BLaER1 treated with 17β-estradiol and CSF1 and Interleukin-3, amounts not matched to agents 10 nM and 100 nM (cell line): ENCODE results near the gene PLEKHH3.
"Not testable (repeated sequence)": the region's sequence is repeated elsewhere in the genome, so short reads cannot be mapped to it uniquely, and the experiment has no call there.

Experiments
- H3K27ac ChIP-seq, 11 experiments: shearing (Covaris generic); formaldehyde crosslinking; 2 replicates each; pipeline ENCODE4 v1.8.1; 2022
- H3K27me3 ChIP-seq, 11 experiments: shearing (Covaris generic); formaldehyde crosslinking; 2 replicates each; pipeline ENCODE4 v1.8.1; 2022
- H3K36me3 ChIP-seq, 11 experiments: shearing (Covaris generic); formaldehyde crosslinking; 2 replicates each; pipeline ENCODE4 v1.8.1; 2022
- H3K4me1 ChIP-seq, 10 experiments: shearing (Covaris generic); formaldehyde crosslinking; 2 replicates each; pipeline ENCODE4 v1.8.1; 2022
- H3K4me2 ChIP-seq, 11 experiments: shearing (Covaris generic); formaldehyde crosslinking; 2 replicates each; pipeline ENCODE4 v1.8.1; 2022
- H3K4me3 ChIP-seq, 10 experiments: shearing (Covaris generic); formaldehyde crosslinking; 2 replicates each; pipeline ENCODE4 v1.8.1; 2022
- H3K9ac ChIP-seq, 11 experiments: shearing (Covaris generic); formaldehyde crosslinking; 2 replicates each; pipeline ENCODE4 v1.8.1; 2022
- H3K9me3 ChIP-seq, 11 experiments: shearing (Covaris generic); formaldehyde crosslinking; replicated peaks in 1 of 11; 2 replicates each; pipeline ENCODE4 v1.8.1; 2022
- H4K20me1 ChIP-seq, 11 experiments: shearing (Covaris generic); formaldehyde crosslinking; 2 replicates each; pipeline ENCODE4 v1.8.1; 2022
- Cebpa-rat ChIP-seq, 11 experiments: shearing (Covaris generic); IDR thresholded peaks; 2 replicates each; pipeline ENCODE4 v1.8.1; 2022

The PLEKHH3 gene

GRCh38 chr17:42640121-42640520, 36.7 kb downstream of the PLEKHH3 start:
- no peak overlapping the region for H3K4me3 ChIP-seq
- no peaks in the 10 kb centered on the region for H4K20me1 ChIP-seq
- no peak overlapping the region for H3K9ac ChIP-seq
- H3K27ac ChIP-seq, result no peak overlapping the region
- H3K36me3 ChIP-seq, result no peaks in the 10 kb centered on the region
- no peaks in the 10 kb centered on the region for H3K27me3 ChIP-seq
- no peak overlapping the region for H3K4me2 ChIP-seq
- TF ChIP-seq Cebpa-rat (IDR thresholded peaks at IDR 0.05), result no peak
- peaks cover 0 to 26% (median 17%) of the 10 kb centered on the region in 10 experiments; a peak in 16 of 20 replicates for H3K4me1 ChIP-seq
- no peaks in the 10 kb centered on the region for H3K9me3 ChIP-seq

GRCh38 chr17:42639525-42640113, 37.2 kb downstream of the PLEKHH3 start:
- no peak for TF ChIP-seq Cebpa-rat (IDR thresholded peaks at IDR 0.05)
- no peaks in the 10 kb centered on the region for H3K27me3 ChIP-seq
- H3K4me2 ChIP-seq, result no peak overlapping the region
- no peaks in the 10 kb centered on the region for H4K20me1 ChIP-seq
- H3K9ac ChIP-seq, result no peak overlapping the region
- no peaks in the 10 kb centered on the region for H3K36me3 ChIP-seq
- H3K4me1 ChIP-seq, result peaks cover 0 to 26% (median 17%) of the 10 kb centered on the region in 10 experiments; a peak in 16 of 20 replicates
- no peak overlapping the region for H3K4me3 ChIP-seq
- H3K9me3 ChIP-seq, result no peaks in the 10 kb centered on the region
- H3K27ac ChIP-seq, result no peak overlapping the region

GRCh38 chr17:42632949-42633444, 43.8 kb downstream of the PLEKHH3 start:
- no peak for TF ChIP-seq Cebpa-rat (IDR thresholded peaks at IDR 0.05)
- Histone ChIP-seq H3K9me3 (no peaks in the 10 kb centered on the region), H3K9ac (no peak overlapping the region), H3K4me3 (no peak overlapping the region), H3K27ac (no peak overlapping the region), H3K27me3 (no peaks in the 10 kb centered on the region), H3K4me2 (no peak overlapping the region), H3K4me1 (0 out of 20 replicates have a peak, but pooled peaks cover 0 to 4% (median 0%) of the 10 kb centered on the region in 10 experiments), H4K20me1 (no peaks in the 10 kb centered on the region), H3K36me3 (no peaks in the 10 kb centered on the region)

- no peaks in the 10 kb centered on the region for H3K36me3 ChIP-seq
- H3K27me3 ChIP-seq, result no peaks in the 10 kb centered on the region
- no peaks in the 10 kb centered on the region for H3K9me3 ChIP-seq
- no peak overlapping the region for H3K27ac ChIP-seq
- H3K4me1 ChIP-seq, result 0 out of 20 replicates have a peak, but pooled peaks cover 0 to 4% (median 0%) of the 10 kb centered on the region in 10 experiments
- no peak overlapping the region for H3K4me3 ChIP-seq
- no peak overlapping the region for H3K4me2 ChIP-seq
- no peak for TF ChIP-seq Cebpa-rat (IDR thresholded peaks at IDR 0.05)
- no peaks in the 10 kb centered on the region for H4K20me1 ChIP-seq
- no peak overlapping the region for H3K9ac ChIP-seq
Measured at GRCh38 chr17:42629411-42630009, 47.3 kb downstream of the PLEKHH3 start.

GRCh38 chr17:42627032-42627764, 49.6 kb downstream of the PLEKHH3 start:
- H3K9me3 ChIP-seq, H3K27ac ChIP-seq, H3K27me3 ChIP-seq, H4K20me1 ChIP-seq, H3K4me2 ChIP-seq, H3K4me3 ChIP-seq, H3K36me3 ChIP-seq, H3K9ac ChIP-seq, H3K4me1 ChIP-seq: not testable (repeated sequence)

GRCh38 chr17:42623732-42624596, 52.8 kb downstream of the PLEKHH3 start:
- Histone ChIP-seq H3K9me3 (no peaks in the 10 kb centered on the region), H3K27me3 (no peaks in the 10 kb centered on the region), H3K4me3 (no peak overlapping the region), H3K4me2 (no peak overlapping the region), H3K27ac (no peak overlapping the region), H3K36me3 (no peaks in the 10 kb centered on the region), H3K9ac (no peak overlapping the region), H3K4me1 (peaks cover 2 to 23% (median 20%) of the 10 kb centered on the region in 10 experiments), H4K20me1 (no peaks in the 10 kb centered on the region)
- TF ChIP-seq Cebpa-rat (IDR thresholded peaks at IDR 0.05), result no peak

- Histone ChIP-seq H4K20me1 (no peaks in the 10 kb centered on the region; a peak in 1 of 22 replicates), H3K9me3 (no peaks in the 10 kb centered on the region), H3K4me3 (no peak overlapping the region), H3K9ac (no peak overlapping the region), H3K4me2 (no peak overlapping the region), H3K4me1 (peaks cover 8 to 30% (median 27%) of the 10 kb centered on the region in 10 experiments), H3K36me3 (no peaks in the 10 kb centered on the region), H3K27me3 (no peaks in the 10 kb centered on the region), H3K27ac (no peak overlapping the region)
- no peak for TF ChIP-seq Cebpa-rat (IDR thresholded peaks at IDR 0.05)
Measured at GRCh38 chr17:42623271-42623670, 53.5 kb downstream of the PLEKHH3 start.

GRCh38 chr17:42621987-42622386, 54.8 kb downstream of the PLEKHH3 start:
- H4K20me1 ChIP-seq, H3K9ac ChIP-seq, H3K9me3 ChIP-seq, H3K36me3 ChIP-seq, H3K27ac ChIP-seq, H3K4me2 ChIP-seq, H3K4me3 ChIP-seq, H3K27me3 ChIP-seq: not testable (repeated sequence)
- peaks cover 15 to 42% (median 40%) of the 10 kb centered on the region in 10 experiments for H3K4me1 ChIP-seq
